Endometrial microvascular endothelial cells (primary cell): ENCODE data around the gene ARHGEF12. TPM values are rescaled to one million over a fixed set of nuclear protein-coding genes. Genes with fewer than 3 reads are reported as not detected.

Source experiments
- in situ Hi-C: cut with HindIII; loops from 2 replicates; pipeline ENCODE4 v1.10.0; 2017; ENCODE audit warnings: low sequenced_read_pairs, low pct_unique_long_range_greater_than_20kb; ENCODE audit errors: inconsistent ontology term
- total RNA-seq: library from RNA; depleted of rRNA; stranded (reverse); fragments of >200 nt; gene quantifications from one replicate; pipeline ENCODE4 v1.2.3, GENCODE V29; 2015; ENCODE audit errors: inconsistent ontology term

ARHGEF12 gene, protein sequence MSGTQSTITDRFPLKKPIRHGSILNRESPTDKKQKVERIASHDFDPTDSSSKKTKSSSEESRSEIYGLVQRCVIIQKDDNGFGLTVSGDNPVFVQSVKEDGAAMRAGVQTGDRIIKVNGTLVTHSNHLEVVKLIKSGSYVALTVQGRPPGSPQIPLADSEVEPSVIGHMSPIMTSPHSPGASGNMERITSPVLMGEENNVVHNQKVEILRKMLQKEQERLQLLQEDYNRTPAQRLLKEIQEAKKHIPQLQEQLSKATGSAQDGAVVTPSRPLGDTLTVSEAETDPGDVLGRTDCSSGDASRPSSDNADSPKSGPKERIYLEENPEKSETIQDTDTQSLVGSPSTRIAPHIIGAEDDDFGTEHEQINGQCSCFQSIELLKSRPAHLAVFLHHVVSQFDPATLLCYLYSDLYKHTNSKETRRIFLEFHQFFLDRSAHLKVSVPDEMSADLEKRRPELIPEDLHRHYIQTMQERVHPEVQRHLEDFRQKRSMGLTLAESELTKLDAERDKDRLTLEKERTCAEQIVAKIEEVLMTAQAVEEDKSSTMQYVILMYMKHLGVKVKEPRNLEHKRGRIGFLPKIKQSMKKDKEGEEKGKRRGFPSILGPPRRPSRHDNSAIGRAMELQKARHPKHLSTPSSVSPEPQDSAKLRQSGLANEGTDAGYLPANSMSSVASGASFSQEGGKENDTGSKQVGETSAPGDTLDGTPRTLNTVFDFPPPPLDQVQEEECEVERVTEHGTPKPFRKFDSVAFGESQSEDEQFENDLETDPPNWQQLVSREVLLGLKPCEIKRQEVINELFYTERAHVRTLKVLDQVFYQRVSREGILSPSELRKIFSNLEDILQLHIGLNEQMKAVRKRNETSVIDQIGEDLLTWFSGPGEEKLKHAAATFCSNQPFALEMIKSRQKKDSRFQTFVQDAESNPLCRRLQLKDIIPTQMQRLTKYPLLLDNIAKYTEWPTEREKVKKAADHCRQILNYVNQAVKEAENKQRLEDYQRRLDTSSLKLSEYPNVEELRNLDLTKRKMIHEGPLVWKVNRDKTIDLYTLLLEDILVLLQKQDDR (N-terminal part only)
- 60.8 TPM for total RNA-seq

DNA sequence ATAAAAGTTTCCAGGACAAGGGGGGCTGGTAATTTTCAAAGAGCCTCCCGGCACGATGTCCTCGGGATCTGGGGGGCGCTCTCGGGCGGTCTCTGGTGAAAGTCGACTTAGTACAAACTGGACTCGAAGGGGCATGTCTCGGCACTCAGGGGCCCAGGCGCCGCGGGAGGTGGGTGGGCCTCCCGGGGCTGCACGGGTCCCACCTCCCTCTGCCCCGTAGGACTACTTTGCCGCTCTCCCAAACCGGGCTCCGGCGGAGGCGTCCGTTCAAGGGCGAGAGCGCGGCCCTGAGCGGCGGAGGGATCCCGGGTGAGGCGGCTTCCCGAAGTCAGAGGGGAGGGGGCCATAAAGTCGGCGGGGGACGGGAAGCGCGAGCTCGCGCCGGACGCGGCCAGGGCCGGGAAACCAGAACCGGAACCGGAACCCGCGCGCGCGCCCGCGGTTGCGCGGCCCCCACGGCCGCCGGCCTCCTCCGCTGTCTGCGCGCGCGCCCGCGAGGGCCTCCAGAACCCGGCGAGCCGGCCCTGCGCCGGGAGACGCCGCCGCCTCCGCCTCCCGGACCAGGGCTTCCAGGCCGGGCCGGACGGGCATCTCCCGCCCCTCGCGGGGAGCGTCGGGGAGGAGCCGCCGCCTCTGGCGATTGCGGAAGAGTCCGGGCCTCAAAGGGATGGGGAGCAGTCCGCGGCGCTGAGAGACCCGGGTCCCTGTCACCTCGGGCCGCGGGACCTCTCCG lies at the start of gene ARHGEF12:
Gene ARHGEF12 (plus strand): TSS at position 506 of the 733 bp plus-strand sequence. CDS start 831 bp downstream, outside the sequence.
- in situ Hi-C loops: loop anchor here (25.0 kb wide), 1 partner anchor 151 kb away; no protein-coding TSS in a partner anchor

DNA sequence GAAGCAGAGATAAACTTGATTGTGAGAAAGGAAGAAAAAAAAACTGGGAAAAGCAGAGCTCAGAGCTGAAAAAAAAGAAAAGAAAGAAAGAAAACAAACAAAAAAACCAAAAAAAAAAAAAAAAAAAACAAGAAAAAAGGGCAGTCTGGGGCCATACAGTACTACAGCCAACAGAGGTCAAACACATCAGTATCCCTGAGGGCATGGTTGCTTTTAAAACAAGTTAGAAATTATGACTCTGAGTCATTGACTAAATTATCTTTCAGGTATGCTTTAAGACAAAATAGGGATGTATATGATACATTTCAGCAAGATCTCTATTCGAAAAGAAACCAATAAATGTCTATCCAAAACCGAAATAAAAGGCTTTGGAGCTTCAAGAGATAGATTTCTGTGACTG lies 48.2 kb upstream of the ARHGEF12 start:
- in situ Hi-C loops: no loop called here

DNA sequence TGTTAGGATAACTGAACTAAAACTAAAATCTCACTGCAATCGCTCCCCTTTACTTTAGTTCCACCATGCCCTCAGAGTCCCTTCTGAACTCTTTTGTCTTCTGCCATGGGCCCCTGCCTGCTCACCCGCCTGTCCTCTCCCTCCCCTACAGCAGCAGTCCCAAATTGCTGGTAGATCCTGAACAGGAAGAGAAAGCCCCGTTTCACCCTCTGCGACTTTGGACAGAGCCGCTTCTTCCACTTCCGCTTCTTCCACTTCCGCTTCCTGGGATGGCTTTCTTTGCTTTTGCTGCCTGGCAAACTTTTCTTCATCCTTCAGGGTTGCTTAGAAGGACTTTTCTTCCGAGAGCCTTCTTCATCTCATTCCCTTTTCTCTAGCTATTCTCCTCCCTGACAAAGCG lies 46.8 kb upstream of the ARHGEF12 start:
- in situ Hi-C loops: no loop called here

DNA sequence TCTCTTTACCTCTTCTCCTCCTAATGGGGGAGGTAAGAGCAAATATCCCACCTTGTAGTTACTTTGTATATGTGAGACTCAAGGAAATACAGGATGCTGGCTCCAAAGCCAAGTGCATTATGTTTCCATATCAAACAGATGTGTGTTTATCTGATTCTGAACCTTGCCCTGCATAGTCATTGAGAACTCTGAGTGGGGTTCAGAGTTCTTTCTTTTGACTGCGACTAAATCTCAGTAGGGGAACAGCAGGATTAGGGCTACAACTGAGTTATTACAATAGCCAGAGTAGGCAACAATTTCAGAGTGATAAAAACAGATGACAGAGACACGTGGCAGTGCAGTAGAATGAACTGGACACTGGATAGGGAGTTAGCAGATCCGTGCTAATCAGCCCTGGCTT lies 45.3 kb upstream of the ARHGEF12 start:
- in situ Hi-C loops: no loop called here

DNA sequence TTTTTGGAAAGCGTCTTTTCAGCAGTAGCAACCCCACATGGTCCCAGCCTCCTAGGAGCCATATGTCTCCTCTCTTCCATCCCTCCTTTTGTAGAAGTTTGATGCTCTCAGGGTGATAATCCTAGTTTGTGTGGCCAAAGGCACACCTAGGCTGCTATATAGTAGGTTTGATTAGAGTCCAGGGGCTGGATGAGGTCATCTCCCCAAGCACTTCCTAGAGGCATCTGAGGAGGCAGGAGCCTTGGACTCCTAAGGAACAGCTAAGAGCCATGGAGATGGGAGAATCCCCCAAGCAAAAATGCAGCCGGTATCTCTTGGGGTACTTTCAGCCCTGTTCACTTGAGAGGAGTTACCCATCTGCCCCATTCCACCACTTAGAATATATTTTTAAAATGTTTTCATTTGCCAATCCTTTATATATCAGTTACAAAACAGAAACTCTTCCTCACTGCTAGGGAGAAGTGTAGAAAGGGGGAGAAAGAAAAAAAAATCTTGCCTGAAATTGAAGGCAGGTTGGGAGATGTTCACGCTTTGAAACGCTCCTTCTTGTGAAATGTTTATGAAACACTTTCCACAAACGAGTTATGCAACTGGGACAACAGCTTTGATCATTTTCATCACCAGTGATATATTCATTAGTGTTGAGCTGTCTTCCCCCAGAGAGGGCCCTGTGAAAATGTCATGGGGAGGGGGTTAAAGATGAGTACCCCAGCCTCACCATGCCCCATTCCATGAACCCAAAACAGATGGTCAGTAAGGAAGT lies 43.0 kb upstream of the ARHGEF12 start:
- in situ Hi-C loops: no loop called here

DNA sequence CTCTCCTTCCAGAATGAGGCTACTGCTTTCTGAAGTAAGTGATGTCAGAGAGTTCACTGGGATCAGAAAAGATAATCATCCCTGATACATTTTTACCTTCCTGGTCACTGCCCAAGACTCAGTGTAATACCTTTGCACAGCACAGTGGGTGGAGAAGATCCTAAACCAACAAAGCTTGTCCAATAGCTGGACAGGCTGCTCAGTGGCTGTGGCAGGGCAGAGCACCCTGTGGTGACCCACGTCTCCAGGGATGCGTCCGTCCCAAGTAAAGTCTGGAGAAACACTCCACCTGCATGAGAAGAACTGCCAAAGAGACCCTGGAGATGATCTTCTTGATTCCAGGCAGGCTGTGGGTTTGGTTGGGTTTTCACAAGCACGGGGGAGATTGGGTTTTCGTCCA lies 42.1 kb upstream of the ARHGEF12 start:
- in situ Hi-C loops: no loop called here

DNA sequence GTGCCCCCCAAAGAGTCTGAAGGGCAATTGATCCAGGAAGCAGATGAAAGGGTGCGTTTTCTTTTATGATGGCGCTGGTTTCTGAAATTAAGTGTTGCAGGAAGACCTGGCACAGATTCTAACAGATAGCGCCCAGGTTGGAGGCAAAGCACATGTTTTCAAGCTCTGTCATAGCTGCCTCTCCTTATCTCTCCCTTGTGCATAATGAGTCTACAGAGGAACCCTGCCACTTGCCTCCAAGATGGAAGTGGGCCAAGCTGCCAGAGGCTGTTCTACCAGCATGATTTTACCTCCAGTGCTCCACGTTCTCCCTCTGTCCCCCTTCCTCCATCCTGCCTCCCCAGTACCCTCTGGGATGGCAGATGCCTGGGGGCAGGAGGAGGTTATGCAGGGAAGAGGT lies 41.1 kb upstream of the ARHGEF12 start:
- in situ Hi-C loops: no loop called here

DNA sequence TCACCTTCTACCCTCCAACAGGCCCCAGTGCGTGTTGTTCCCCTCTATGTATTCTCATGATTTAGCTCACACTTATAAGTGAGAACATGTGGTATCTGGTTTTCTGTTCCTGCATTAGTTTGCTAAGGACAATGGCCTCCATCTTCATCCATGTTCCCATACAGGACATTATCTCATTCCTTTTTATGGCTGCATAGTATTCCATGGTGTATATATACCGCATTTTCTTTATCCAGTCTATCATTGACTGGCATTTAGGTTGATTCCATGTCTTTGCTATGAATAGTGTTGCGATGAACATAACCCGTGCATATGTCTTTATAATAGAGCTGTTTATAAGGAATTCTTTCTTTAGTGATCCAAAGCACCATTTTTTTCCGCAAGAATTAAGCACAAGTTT lies 39.7 kb upstream of the ARHGEF12 start:
- in situ Hi-C loops: no loop called here

DNA sequence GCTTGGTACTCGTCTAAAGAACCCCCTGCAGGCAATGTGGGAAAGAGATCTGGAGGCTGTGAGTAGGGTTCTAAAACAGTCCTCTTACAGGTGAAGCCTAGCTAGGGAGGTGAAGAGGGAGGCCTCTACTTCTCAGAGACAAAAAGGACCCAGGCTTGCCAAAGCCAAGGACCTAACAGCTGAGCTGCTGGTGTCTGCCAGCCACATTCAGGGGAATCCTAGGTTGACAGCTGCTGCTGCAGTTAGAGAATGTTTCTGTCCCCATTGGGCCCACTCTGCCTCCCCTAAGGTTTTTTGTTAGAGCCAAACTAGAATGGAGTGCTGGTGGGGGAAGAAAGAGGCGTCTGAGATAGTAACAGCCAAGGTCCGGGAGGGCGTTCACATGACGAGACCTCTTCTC lies 37.8 kb upstream of the ARHGEF12 start:
- in situ Hi-C loops: no loop called here

DNA sequence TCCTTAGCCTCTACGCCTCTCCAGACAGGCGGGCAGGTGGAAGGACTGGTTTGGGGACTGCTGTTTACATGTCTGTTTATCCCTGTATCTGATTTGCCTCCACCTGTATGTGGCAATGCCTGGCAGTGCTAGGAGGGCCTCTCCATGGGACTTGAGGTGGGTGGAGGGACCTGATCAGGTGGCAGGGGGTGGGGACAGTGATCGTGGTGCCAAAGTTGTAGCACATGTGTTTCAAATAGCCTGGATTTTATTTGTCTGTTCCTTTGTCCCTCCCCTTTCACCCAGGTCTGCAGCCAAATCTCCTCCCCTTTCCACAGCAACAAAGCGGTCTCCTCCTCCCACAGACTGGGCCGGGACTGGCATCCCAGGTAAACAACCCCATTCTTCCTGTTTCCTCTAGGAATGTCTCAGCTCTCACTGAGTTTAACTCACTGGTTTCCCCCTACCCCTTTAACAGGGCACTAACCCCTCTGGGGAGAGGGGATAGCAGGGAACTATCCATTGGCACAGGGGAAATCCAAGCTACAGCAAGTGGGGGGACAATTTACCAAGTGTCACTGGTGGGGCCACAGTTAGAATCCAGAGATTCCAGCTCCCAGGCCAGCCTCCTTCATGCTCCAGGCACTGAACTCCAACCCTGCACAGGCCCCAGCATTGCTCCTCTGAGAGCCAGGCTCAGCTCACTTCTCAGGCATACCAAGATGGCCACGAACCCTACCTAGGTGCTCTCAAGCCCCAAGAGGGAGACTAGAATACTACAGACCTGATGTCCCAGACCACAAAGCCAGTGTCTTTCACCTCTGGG lies 34.0 kb upstream of the ARHGEF12 start:
- in situ Hi-C loops: no loop called here

DNA sequence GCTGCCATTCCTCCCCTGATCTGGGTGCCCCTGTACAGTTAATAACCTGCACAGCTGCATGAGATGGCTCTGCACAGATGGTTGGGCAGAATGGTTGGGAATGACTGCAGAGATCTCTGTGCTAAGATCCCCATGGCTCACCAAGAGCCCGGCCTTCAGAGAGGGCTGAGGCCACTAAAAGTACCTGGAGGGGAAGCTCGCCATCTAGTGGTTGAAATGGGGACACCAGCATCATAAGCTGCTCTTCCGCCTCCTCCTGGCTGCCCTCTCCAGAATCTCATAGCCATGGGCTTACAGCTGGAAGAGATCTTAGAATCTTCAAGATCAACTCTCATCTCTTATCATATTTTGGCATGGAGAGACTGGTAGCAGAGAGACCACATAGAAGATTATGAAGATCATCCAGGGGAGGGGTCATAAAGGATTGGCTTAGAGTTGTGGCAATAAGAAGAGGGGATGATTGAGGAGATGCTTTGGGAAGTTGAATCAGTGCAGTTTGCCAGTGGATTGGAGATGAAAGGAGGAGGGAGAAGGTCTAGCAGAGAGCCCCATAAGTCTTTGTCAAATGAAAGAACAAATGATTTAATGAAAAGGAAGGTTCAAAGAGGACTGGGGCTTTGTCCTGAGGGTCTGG lies 33.1 kb upstream of the ARHGEF12 start:
- in situ Hi-C loops: no loop called here

DNA sequence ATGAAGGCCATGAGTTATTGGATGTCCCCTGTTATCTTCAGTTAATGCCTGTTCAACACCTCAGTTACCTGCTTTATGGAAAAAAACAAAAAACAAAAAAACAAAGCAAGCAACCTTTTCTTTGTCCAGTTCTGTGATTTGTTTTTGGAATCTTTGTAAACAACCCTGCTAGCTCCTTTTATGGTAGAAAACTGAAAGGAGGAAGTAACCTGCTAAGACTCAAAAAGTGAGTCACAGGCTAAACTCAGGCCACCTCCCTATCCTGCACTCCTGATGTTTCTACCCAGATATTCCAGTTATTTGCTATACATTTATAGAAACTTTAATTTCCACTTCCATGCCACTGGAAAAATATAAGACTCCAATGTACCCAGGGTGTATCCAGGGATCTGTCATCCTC lies 31.7 kb upstream of the ARHGEF12 start:
- in situ Hi-C loops: no loop called here

DNA sequence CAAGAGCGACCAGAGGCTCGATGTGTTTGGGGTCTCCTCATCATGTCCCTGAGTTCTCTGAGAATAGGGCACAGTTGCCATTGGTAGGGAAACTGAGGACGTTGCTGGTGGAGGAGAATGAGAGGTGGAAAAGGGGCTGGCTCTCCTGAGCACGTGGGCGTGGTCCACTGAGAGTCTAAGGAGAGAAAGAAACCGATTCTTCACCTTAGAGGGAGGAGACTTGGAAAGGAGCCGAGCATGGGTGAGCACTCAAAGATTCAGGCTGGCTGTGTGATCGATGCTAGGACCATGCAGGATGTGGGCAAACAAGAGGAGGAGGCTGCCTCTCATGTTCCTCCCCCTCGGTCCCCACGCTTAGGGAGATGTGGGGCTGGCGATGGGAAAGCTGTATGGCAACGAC lies 30.9 kb upstream of the ARHGEF12 start:
- in situ Hi-C loops: no loop called here

DNA sequence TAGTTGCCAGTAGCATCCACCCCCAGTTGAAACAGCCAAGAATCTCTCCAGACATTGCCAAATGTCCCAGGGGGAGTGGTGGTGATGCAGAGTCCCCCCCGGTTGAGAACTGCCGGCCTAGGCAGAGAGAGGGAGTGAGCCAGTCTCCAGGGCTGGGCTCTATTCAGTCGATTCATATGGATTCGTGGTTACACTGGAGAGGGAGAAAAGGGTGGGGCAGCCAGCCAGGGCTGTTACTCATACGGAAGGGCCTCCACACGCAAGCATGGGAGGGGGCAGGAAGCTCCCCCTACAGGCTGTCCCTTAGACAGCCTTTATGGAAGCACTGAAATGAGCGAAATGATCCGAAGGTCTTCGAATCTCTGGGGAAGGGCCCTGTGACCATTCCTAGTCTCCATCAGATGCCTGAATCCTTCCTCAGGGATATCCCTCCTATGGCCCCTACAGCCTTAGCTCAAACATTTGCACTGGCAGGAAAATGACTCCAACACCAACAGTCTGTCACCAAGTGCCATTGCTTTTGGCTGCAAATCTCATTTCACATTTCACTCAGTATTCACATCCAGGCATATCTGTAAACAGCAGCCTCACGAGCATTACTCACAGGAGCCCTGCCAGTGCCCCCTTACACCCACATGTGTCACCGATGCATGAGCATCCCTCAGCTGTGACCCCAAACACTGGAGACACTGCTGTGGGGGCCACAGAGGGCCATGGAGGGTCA lies 29.5 kb upstream of the ARHGEF12 start:
- in situ Hi-C loops: no loop called here

DNA sequence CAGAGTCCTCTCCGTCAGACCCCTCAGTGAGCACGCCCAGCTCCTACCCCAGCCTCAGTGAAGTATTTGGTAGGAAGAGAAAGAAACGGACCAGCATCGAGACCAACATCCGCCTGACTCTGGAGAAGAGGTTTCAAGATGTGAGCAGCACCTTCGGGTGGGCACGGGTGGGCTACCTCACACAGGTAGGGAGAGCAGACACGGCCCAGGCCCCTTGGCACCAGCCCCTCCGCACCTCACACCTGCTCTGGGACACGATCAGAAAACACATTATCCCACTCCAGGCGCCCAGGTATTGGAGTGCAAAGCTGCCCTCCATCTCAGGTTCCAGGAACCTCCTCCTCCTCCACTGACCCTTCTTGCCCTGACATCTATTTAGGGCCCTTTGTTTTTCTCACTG lies 28.7 kb upstream of the ARHGEF12 start:
- in situ Hi-C loops: no loop called here

DNA sequence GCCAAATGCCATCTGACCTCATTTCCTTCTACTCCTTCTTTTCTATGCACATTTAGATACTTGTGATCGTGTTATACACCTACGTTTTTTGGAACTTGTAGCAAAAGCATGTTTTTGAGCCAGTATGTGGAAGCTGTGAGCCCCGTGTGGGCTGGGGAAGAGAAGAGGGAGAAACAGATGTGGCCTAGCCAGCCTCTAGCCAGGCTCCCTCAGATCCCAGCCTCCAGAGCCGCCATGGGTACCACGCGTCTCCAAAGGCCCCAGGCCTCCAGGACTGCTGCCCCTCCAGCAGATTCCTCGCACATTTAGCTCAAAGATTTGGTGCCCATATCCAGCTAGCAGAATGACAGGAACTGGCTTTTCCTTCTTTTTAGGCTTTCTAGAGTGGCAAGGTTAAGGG lies 28.1 kb upstream of the ARHGEF12 start:
- in situ Hi-C loops: no loop called here
